Limb (tissue), 2 donors: ENCODE results near the gene BORCS5.
A peak's percentile ranks its signal among the peaks of the same experiment; 100 is the strongest.

Experiments
- DNase-seq, 2 donors: peaks; one replicate each; pipeline ENCODE4 v3.0.0-alpha.2; 2016; ENCODE audit errors: extremely low spot score in 2 of 2

Gene BORCS5

DNA sequence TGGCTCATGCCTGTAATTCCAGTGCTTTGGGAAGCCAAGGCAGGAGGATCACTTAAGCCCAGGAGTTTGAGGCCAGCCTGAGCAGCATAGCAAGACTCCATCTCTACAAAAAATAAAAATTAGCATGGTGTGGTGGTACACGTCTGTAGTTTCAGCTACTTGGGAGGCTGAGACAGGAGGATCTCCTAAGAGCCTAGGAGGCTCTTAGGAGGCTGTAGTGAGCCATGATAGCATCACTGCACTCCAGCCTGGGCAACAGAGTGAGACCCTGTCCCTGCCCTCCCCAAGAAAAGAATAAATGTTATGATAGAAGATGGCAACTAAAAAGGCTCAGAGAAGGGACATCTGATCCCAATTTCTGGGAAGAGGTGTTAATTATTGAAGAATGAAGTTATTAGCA is 3.6 kb upstream of the BORCS5 start:
- DNase-seq: no peak

DNA sequence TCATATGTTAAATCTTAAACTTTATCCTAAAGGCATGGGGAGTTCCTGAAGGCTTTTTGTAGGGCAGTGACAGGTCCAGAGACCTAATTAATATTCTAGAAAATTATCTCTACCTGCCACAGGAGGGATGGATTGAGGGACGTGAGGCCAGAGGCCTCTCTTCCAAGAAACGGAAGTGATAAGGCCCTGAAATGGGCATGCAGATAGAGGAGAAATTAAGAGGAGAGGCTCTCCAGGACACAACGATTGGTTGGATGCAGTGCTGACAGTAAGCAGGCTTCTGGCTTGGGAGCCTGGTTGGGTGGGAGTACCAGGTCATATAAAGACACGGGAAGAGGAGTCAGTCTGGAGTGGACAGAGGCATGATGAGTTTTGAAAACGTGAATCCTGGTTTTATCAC is 3.1 kb upstream of the BORCS5 start:
- DNase-seq: no peak

DNA sequence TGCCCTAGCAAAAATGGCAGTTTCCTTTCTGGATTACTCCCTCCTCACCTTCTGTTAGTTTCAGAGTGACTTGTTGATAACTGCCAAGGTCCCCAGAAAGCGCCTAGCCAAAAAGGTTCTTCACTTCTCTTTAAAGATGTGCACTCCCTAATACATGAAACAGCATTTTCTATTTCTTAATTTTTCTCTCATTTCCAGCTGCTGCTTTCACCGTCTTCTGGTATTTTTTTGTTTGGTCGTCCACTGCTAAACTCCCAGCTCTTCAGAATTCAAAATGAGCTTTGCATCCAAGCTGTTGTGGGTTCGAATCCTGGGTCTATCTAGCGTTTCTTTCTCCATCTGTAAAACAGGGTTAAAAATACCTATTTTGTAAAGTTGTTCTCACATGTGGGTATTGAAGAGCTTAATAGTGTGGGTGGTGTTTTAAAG is 397 bp upstream of the BORCS5 start:
- no peak for DNase-seq

DNA sequence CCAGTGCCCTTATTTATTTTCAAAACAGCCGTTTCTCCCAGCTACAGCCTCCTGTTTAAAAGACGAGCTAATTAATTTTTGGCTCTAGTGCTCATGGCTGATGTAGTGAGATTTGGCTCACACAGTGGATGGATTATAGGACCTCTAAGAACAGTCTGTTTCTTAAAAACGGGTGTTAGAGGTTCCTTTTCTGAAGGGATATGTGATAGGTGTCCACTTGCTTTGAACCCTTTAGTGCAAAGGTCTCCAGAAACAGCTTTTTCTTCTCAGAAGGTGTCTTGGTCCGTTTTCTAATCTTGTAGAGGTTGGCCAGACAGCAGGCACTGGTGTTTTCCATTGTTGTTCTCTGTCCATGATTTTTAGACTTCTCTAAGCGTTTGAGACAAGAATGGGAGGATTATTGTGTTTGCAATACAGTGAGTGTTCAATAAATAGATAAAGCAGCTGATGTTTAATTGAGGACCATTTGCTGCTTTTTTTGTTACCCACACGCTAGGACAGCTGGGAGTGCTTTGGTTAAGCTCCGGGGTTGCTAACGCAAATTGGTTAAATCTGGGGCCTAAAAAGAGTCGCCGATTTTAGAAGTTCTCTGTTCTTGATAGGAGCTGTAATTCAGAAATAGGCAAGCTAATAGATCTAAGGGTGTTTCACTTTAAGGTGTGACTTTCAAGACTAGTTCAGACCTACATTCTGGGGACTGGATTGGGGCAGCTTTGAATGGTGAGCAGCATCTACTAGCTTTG is 1.0 kb downstream of the BORCS5 start:
- peak in 1 of 2 donors; percentile 55 for DNase-seq

DNA sequence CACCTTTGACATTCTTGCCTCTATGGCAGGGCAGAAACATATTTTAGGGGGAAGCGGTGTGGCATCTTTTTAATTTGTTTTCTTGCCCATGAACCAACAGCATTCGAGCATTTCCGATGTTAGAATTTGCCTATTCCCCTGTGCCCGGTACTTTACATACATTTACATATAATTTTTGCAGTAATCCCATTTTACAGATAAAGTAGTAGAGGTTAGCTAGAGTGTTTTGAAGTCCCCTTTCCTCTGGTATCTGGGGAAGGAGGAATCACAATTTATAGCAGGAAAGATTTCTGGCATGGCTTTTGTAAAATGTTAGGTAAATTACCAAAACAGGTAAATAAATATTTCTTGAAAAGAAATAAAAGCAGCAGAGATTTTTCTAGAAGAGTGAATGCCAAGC is 1.6 kb downstream of the BORCS5 start:
- DNase-seq: no peak

DNA sequence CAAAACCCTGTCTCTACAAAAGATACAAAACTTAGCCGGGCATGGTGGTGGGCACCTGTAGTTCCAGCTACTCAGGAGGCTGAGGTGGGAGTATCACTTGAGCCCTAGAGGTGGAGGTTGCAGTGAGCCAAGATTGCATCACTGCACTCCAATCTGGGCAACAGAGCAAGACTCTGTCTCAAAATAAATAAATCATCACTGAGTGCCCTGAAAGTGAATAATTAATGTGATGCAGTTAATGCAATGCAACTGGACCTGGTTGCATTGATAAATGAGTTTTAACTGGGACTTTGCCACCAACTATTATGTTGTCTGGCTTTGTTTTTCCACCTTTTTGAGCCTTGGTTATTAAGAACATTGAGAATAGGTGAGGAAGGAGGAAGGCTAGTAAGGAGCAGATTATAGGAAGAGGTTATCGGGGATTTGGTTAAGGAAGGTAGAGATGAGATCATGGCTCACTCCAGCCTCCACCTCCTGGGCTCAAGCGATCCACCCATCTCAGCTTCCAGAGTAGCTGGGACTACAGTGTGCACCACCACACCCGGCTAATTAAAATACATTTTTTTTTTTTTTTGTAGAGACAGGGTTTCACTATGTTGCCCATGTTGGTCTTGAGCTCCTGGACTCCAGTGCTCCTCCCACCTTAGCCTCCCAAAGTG is 8.0 kb downstream of the BORCS5 start:
- no peak for DNase-seq

DNA sequence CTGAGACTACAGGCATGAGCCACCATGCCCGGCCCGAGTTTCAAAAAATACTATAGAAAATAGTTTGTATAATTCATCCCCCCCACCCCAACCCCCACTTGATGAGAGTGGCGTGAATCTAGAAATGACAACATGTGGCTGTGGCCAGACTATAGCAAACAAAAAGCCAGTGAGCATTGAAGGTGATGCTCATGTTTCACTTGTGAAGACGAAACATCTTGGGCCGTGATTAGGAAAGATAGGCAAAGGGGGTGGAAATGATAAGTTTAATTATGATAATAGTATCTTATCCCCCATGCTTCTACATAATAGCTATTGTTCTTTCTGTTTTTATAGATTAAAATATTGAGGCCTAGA is 8.5 kb downstream of the BORCS5 start:
- DNase-seq: no peak

DNA sequence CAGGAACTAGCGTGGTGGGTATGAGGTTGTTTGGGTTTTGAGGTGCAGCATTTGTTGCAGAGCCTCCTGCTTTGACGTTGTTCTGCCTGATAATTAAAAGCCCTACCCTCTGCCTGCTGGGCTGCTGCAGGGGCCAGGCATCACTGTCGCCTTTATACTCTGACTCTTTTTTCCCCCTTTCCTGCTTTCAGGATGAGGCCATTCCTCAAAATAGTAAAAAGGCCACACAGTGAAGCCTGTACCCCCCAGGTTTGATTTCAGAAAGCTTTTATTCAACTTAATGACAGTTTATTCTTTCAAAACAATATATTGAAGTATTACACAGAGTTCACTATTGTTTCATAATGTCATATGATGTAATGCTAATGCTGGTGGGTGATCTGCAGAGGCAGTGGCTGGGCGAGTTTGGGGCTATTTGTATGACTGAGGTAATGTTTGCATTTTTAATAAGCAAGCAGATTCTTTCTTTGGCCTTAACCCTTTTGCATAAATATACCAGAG is 9.1 kb downstream of the BORCS5 start:
- DNase-seq: no peak

DNA sequence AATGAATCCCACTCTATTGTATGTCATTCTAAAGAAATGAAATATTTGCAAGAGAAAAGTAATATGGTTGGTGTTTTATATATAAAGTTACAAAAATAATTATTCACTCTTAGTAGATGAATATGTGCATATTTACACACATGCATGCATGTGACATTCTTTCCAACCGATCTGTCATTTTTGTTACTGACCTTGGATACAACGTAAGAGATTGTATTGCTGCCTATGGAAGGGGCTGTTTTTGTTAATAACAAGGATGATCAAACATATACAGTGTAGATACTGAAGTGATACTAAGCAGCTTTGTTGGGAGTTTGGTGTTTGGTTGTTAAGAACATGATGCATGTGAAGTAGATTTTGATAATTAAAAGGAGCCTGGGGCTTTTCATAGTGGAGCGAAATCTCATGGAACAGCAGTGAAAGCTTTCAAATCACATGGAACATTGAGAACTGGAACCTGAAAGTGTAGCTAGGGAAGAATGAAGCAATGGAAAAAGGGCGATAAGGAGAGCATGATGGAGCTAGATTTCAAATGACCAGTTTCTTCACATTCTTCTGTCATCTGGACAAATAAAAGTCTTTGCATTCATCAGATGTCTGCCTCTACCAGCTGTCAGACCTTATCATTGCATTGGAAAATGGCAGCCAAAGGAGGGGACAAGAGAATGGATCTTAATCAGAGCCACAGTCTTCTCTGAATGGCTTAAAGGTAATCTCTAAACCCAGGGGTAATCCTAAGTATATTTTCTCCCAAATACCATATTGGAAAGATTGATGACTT is 10.0 kb downstream of the BORCS5 start:
- DNase-seq: no peak

DNA sequence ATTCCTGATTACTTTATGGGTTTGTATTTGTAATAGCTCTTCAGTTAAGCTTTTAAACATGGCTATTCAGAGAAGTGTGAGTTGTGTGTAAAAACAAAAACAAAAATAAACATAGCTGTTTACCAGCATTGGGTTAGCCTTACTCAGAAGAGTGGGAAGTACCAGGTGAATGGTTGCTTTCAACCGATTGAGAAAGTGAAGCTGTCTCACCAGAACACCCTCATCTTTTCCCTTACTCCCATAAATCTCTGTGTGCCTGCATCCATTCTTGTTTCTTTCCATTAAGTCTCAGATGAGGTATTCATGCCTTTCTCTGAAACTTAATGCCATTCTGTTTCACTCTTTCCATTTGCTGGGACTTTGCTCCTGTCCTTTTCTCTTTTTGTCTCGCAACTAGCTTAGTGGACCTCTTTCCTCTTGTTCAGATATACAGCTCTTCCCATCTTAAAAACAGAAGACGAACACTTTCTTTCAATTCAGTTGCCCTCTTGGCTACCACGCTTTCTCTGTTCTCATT is 10.7 kb downstream of the BORCS5 start:
- no peak for DNase-seq

DNA sequence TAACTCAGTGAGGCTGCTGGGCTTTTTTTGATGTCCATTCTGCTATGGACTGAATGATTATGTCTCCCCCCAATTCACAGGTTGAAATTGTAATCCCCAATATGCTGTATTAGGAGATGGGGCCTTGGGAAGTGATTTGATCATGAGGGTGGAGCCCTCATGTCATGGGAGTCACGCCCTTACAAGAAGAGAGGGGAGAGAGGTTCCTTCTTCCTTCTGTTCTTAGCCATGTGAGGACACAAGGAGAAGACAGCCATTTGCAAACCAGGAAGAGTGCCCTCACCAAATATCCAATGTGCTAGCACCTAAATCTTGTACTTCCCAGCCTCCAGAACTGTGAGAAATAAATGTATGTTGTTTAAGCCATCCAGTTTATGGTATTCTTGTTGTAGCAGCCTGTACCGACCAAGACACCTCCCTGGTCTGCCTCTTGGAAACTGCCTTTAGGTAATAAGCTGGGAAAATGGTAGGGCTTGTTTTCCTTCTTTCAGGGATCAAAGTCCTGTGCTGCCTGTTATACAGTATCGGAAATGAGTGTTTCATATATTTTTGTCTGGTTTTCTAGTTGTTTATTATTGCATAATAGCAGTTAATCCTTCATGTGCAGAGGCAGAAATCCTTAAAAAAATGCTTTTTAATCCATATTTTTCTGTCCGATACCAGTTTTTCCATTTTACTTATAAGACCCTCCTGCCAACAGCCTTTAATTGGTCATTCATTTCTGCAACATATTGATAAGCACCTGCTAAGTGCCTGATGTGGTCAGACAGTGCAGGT is 16.3 kb downstream of the BORCS5 start:
- no peak for DNase-seq

DNA sequence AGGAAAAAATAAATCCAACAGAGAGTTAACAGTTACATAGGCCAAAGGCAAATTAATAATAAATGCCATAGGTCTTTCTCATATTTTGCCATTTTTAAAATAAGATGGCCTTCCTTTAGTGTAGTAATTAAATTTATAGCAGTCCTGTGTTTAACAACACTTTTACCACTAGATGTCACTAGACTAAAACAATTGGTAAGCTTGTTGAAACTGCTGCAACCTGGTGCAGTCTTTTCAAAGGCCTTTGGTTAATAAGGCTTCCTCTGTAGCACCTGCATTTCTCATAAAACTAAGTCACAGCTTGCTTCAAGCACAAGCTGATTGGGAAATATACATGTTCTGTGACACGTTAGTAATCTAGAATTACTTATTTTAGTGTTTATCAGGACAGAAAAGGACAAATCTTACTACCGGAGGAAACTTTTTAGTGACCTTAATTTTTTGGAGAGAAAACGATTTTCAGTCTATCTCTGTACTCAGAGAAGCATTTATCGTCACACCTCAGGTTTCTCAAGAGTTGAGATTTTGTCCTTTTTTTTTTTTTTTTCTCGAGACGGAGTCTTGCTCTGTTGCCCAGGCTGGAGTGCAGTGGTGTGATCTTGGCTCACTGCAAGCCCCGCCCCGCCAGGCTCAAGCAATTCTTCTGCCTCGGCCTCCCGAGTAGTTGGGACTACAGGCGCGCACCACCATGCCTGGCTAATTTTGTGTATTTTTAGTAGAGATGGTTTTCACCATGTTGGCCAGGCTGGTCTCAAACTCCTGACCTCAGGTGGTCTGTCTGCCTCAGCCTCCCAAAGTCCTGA is 20.0 kb downstream of the BORCS5 start:
- DNase-seq: peak in 1 of 2 donors; percentile 90

DNA sequence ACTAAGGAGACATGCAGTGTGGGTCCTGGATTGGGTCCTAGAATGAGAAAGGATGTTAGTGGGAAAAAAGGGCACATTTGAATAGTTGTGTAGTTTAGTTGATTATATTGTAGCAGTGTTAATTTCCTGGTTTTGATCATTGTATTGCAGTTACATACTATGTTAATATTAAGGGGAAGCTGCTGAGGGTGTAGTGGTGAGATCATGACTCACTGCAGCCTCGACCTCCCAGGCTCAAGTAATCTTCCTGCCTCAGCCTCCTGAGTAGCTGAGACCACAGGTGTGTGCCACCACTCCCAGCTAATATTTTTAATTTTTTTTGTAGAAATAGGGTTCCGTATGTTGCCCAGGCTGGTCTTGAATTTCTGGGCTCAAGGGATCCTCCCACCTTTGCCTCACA is 21.7 kb downstream of the BORCS5 start:
- no peak for DNase-seq

DNA sequence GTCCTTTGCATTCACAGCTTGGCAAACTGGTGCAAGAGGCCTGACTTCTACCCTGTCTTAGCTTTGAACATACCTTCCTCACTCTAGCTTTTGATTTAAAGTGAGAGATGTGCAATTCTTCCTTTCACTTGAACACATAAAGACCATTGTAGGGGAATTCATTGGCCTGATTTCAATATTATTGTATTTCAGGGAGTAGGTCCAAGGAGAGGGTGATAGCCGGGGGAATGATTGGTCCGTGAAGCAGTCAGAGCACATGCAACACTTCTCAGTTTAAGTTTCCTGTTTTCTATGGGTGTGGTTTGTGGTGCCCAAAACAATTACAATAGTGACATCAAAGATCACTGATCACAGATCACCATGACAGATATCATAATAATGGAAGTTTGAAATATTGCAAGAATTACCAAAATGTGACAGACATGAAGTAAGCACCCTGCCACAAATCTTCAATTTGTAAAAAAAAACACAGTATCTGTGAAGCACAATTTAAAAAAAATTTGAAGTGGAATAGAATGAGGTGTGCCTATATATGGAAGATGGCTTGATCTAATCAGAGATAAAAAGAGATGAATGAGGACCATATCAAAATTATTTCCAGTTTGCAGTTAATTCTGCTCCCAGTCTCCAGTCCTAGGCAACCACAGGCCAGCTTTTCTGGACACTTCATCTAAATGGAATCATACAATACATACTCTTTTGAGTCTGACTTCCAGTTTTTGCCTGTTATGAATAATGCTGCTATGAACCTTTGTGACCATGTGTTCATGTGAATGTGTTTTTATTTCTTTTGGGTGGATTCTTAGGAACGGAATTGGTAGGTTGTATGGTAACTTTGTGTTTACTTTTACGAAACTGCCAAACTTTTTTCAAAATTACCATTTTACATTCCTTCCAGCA is 23.2 kb downstream of the BORCS5 start:
- no peak for DNase-seq

DNA sequence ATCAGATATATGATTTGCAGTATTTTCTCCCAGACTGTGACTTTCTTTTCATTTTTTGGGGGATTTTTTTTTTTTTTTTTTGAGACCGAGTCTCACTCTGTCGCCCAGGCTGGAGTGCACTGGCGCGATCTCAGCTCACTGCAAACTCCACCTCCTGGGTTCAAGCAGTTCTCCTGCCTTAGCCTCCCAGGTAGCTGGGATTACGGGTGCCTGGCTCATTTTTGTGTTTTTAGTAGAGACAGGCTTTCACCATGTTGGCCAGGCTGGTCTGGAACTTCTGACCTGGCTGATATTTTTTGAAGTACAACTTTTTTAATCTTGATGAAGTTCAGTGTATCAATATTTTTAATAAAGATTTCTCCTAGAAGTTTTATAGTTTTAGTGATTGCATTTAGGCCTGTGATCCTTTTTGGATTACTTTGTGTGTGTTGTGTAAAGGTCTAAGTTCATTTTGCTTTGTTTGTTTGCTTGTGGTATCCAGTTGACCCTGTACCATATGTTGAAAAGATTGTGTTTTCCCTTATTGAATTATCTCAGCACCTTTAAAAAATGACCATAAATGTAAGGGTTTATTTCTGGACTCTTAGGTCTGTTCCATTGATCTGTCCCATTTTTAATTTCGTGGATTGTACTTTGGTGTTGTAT is 24.2 kb downstream of the BORCS5 start:
- no peak for DNase-seq

DNA sequence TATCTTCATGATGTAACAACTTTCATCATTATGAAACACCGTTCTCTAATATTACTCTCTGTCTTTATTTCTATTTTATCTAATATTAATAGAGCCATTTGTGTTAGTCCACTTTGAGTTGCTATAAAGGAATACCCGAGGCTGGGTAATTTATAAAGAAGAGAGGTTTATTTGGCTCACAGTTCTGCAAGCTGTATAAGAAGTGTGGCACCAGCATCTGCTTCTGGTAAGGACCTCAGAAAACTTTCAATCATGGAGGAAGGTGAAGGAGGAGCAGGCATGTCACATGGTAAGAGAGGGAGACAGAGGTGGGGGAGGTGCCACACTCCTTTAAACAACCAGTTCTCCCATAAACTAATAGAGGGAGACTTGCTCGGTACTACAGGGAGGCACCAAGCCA is 25.1 kb downstream of the BORCS5 start:
- no peak for DNase-seq

DNA sequence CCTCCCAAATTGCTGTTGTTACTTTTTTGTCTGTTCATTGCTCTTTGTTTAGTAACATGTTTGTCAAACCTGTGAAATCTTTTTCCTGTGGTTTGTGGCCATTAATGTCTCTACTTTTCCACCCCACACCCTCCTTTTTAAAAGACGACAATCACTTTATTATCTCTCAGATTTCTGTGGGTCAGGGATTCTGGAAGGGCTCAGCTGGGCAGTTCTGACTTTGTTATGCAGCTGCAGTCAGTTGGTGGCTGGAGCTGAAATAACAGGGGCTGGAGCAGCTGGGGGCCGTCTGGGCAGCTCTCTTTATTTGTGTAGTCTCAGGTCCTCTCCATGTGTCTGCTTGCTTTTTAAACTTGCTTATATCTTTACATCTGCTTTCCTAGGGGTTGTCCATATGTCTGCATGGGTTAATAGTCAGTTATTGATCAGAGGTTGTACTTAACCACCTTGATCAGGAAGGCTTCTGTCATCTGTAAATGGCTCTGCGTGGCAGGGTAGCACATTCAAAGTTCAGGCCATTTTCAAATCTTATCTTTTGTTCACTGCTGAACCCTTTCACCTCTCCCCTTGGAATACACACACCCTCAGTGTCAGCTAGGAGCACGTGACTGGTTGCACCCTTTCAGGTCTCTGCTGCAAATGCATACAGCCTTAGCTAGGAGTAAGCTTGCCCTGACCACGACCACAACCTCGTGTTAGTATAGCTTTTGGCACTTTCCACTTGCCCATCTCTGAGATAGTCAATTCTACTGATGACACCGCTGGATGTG is 27.9 kb downstream of the BORCS5 start:
- no peak for DNase-seq

DNA sequence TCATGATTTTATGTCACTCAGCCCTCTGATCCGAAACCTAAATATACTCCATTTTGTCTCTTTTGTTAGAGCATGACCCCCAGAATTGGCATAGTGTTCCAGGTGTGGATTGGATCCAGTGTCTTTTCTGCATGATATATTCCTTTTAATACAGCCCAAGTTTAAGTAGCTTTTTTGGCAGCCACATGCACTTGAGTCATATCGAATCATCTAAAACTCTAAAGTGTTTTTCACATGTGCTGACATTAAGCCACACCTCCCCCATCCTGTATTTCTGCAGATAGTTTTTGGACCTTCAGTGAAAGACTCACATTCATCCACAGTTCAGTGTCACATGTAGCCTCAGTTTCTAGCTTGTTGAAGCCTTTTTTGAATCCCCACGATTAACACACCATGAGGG is 30.6 kb downstream of the BORCS5 start:
- no peak for DNase-seq
